GM19372 (cell line): ENCODE results near the gene GIMAP2.
"Not testable (repeated sequence)": the region's sequence is repeated elsewhere in the genome, so short reads cannot be mapped to it uniquely, and the experiment has no call there.

ENCODE experiments used
- ATAC-seq: cut with Tn5 transposase; IDR thresholded peaks from one replicate; pipeline ENCODE4 v1.9.1; 2021; ENCODE audit warnings: mild to moderate bottlenecking, low read depth, moderate library complexity; ENCODE audit not compliant: unreplicated experiment

GIMAP2 gene

GRCh38 chr7:150685219-150686029, at the start of gene GIMAP2:
Gene GIMAP2 (plus strand): TSS chr7:150685706. CDS start chr7:150687060, 1,354 bp downstream.
- peak; percentile 94 for ATAC-seq

DNA sequence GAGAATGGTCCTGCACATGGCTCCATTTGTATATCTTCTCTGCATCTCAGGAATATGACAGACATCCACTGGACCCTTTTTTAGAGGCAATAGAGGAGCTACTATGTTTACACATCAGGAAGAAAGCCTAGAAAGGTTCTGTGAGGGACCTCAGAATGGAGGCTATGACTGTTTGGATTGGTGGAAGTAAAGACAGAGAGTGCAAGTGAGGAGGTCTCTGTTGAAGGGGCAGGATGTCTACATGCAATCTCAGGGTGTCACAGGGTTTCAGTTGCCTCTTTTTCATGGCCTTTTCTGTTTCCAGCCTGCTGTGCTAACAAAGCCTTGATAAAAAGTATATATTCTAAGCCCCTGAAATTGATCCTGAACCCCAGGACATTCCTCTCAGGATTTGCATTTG, 43.7 kb upstream of the GIMAP2 start:
- ATAC-seq: no peak

DNA sequence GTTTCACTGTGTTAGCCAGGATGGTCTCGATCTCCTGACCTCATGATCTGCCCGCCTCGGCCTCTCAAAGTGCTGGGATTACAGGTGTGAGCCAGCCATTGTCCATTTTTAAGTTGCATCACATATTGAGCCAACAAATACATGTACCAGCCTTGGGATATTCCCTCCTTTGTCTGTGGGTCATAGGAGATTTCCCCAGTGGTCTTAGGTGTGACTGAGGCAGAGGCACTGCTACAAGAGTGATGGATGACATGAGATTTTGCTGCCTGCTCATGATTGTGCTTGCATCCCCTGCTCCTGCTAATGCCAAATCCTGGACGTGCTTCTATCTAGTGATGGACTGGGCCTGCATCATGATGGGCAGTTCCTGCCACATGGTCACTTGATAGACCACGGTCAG, 42.6 kb upstream of the GIMAP2 start:
- ATAC-seq: no peak

DNA sequence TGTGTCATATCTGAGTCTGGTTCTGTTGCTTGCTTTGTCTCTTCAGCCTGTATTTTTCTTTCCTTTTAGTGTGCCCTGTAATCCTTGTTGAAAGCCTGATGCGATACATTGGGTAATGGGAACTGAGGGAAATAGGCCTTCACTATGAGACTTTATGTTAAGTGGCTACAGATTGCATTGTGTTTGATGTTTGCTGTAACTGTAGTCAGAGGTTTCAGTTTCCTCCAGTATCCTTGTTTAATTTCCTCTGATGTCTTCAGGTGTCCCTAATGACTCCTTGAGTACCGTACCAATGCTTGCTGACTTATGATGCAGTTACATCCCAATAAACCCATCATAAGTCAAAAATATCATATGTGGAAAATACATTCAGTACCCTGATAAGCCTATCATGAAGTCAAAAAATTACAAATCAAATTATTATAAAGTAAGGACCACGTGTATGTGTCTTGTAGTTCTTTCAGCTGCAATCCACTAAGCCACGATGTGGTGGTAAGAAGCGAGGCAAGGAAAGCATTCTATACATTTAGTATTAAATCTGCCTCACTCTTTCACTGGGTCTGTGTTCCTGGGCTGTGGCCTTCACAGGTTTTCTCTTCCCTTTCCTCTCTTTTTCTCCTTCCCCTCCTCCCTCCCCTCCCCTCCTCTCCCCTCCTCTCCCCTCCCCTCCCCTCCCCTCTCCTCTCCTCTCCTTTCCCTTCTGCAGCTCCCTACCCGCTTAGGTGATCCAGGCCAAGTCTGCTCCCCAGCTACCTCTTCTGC, 40.1 kb upstream of the GIMAP2 start:
- ATAC-seq: no peak

DNA sequence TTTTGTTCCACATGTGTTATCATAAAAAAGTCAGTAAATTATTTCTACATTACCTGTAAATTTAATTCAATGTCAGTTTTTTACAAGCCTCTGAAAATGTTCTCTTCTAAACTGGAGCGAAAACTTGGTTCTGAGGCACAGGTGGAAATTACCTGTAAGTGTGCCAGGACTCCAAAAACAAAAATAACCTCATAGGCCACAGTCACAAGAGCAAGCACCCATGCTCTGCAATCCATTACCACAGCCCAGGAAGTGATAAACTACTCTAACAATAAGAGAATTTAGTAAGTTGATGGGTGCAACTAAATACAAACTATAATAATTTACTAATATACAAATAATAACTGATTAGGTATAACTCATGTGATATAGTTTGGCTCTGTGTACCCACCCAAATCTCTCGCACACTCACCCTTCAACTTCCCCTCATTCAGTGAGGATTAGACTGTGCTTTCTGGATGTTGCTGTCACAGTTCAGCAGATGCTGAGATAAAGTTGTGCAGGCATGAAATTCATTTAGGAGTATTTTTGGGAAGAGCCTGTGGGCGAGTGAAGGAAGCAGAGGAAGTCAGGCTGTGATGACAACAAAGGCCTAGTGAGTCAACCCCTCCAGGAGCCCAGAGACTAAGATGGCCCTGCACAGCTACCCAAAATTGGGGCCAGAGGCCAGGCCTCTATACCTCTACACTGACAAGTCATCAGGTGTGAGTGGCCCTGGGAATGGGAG, 37.0 kb upstream of the GIMAP2 start:
- ATAC-seq: no peak

DNA sequence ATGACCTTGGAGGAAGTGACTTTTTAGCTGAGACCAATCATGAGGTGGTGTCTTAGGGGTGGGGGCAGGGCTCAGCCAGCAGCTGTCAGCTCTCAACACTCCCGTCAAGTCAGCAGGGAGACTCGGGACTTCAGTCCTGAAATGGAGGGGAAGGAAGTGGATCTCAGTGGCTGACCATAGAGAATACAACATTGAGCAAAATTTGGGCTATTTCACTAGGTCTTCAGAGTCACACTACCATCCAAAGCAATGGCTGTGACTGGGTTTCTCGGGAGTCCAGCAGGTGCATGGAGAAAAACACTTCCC, 36.5 kb upstream of the GIMAP2 start:
- no peak for ATAC-seq

DNA sequence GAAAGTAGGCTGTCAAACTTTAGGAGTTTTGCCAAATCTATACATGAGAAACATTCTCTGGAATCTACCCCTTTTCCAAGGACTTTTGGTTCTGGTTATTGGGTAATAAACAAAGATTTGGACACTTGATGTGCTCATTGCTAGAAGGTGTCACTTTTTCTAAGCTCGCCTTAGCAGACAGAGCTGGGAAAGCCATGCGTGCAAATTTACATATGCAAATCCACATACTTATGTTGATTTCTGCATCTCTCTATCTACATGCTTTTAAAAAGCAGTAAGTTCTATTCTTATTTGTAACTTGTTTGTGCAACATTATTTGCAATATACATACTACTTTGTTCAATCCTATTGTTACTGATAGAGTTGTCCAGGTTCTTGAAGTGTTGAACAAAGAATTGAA, 30.8 kb upstream of the GIMAP2 start:
- no peak for ATAC-seq

- ATAC-seq: no peak
Observed at GRCh38 chr7:150656047-150656446, 29.5 kb upstream of the GIMAP2 start.

- no peak for ATAC-seq
Observed at GRCh38 chr7:150657526-150657925, 28.0 kb upstream of the GIMAP2 start.

- ATAC-seq: no peak
Observed at GRCh38 chr7:150660939-150661613, 24.4 kb upstream of the GIMAP2 start.

DNA sequence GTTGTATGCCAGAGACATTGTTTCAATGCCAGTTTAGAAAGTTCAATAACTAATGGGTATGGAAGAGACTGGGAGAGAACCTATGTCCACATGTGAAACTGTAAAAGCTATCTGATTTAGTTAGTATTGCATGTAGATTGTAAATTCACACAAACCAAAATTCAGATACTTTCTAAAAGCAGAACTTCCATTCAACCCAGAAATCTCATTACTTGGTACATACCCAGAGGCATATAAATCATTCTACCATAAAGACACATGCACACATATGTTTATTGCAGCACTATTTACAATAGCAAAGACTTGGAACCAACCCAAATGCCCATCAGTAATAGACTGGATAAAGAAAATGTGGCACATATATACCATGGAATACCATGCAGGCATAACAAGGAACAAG, 22.7 kb upstream of the GIMAP2 start:
- ATAC-seq: not testable (repeated sequence)

DNA sequence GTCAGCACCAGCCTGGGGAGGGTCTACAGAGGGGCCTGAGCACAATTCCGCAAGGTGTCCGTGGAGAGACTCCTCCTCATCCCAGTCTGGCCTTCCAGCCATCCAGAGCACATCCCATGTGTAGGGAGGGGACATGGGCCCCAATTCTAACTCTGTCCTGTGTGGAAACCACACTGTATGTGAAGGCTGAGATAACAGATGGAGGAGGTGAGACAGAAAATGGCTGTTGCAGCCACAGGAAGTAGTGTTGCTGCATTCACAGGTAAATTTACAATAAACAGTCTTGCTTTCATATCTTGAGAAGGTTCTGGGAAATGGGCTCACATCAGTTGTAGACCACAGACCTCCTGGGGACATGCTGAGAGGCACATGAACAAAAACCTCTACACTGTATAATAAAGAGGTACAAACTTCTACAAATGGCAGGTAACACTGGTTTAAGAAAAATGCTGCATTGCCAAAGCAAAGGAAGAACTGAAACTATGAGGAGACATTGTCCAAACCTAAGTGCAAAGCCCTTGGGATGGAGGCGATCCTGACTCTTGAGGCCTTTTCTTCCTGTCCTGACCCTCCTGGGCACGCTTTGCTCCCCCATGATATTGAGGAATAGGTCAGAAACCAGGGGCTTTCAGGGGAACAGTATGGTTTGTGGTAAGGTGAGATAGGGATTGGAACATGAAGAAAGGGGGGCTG, 21.6 kb upstream of the GIMAP2 start:
- ATAC-seq: no peak

DNA sequence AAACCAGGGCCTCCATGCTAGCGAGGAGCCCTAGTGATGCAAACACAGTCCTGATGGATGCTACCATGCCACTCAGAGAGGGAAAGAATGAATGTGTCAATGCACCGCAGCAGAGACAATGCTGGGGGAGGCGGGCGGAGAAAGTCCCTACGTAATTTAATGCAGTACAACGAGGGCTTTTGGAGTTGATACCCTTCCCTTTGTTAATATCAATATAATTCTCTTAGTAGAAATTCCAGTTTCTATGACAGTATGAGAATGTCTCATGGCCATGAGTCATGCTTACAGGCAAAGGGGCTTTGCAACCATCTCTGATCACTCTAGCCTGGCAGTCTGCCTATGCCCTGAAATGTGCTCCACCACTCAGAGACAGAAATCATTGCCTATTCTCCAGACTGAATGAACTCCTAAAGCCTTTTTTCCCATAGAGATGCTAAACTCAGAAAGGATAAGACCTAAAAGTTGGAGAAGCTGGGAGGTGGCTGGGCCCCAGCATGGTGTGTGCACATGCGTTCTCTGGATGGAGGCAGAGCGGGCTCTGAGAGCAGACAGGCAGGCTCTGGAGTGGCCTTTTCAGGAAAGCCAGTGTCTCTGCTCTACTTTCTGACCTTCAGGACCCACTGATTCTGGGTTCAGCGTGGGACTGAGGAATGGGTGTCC, 20.3 kb upstream of the GIMAP2 start:
- no peak for ATAC-seq

- ATAC-seq: no peak
Observed at GRCh38 chr7:150665896-150666295, 19.6 kb upstream of the GIMAP2 start.

GRCh38 chr7:150666412-150666811, 19.1 kb upstream of the GIMAP2 start:
- no peak for ATAC-seq

DNA sequence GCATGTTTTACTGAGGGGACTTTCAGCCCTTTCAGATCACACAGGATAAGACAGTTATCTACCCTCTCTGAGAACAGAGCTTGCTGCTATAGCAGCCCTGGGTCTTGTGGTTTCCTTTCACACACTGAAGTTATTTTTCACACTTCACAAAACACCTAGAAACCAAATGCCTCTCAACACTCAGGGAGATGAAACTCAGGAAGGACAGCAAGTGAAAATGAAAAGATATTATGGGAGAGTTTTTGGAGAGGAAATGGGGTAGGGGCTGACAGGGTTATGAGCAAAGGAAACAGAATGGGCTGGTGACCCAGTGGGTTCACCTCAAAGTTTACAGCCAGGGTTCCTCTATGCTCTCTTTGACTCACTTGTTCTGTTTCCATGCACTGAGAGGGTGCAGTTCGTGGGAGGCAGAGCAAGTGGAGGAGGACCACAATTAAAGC, 17.0 kb upstream of the GIMAP2 start:
- ATAC-seq: peak; percentile 70

DNA sequence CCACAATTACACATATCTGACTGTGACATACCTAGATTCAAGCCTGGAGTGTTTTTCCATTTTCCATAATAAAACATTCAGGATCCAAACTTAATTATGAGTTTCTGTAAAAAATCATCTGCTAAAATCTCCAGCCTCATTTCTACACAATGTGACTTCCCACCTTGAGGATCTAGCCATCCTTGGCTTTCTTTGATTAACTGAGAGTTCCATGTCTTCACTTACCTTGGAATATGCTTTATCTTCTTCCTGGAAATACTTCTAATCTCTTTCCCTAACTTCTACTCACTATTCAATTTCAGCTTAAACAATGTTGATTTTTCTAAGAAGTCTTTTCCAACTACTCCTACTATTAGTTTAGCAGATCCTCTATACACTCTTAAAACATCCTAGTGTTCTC, 16.5 kb upstream of the GIMAP2 start:
- ATAC-seq: no peak

- not testable (repeated sequence) for ATAC-seq
Observed at GRCh38 chr7:150671798-150672585, 13.5 kb upstream of the GIMAP2 start.

DNA sequence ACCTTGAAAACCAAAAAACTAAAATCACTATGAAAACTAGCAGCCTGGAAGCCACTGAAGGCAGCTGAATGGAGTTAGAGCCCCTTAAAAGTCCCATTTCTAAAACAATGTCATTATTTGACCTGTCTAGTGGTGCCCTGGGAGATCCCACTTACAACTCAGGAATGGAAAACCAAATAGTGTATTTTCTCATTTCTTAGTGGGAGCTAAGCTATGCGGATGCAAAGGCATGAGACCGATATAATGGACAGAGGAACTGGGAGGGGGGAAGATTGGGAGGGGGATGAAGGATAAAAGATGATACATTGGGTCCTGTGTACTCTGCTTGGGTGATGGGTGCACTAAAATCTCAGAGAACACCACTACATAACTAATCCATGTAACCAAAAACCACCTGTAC, 9.8 kb upstream of the GIMAP2 start:
- ATAC-seq: no peak
